IPS DF 6.9 (cell line): ENCODE measurements around the gene CMIP.
"Not testable (repeated sequence)": the region's sequence is repeated elsewhere in the genome, so short reads cannot be mapped to it uniquely, and the experiment has no call there.

Source experiments
- DNase-seq: peaks from one replicate; pipeline ENCODE4 v3.0.0-alpha.2; 2013; ENCODE audit warnings: low read depth, low spot score
- H3K27ac ChIP-seq: one replicate; pipeline ENCODE4 v1.5.1; 2013; ENCODE audit warnings: low read length, control low read depth
- H3K27me3 ChIP-seq: 2 replicates; pipeline ENCODE4 v1.6.1; 2013; ENCODE audit warnings: mild to moderate bottlenecking, low read length; ENCODE audit not compliant: control insufficient read depth, insufficient read depth
- H3K36me3 ChIP-seq: 2 replicates; pipeline ENCODE4 v1.6.1; 2013; ENCODE audit warnings: low read length; ENCODE audit not compliant: control insufficient read depth, insufficient read depth
- H3K4me1 ChIP-seq: 2 replicates; pipeline ENCODE4 v1.6.1; 2013; ENCODE audit warnings: low read length; ENCODE audit not compliant: control insufficient read depth, insufficient read depth
- H3K4me3 ChIP-seq: 2 replicates; pipeline ENCODE4 v1.5.1; 2013; ENCODE audit warnings: mild to moderate bottlenecking, low read length
- H3K9me3 ChIP-seq: 2 replicates; pipeline ENCODE4 v1.6.1; 2013; ENCODE audit warnings: low read length, inconsistent platforms; ENCODE audit not compliant: control insufficient read depth, insufficient read depth
- WGBS: extraction: QIAGEN DNeasy Blood & Tissue Kit; methylation state at CpG from one replicate; pipeline ENCODE4 v1.1.7; 2013; ENCODE audit warnings: mixed read lengths, missing lambda C conversion rate; ENCODE audit not compliant: insufficient read length, insufficient coverage; 5-methylcytosine and 5-hydroxymethylcytosine counted together

The CMIP gene

DNA sequence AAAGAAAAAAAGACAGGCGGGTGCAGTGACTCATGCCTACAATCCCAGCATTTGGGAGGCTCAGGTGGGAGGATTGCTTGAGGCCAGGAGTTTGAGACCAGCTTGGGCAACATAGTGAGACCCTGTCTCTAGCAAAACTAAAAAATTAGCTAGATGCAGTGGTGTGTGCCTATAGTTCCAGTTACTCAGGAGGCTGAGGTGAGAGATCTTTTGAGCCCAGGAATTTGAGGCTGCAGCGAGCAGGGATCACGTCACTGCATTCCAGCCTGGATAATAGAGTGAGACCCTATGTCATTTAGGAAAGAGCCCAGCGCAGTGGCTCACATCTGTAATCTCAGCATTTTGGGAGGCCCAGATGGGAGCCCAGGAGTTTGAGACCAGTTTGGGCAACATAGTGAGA lies 126.6 kb downstream of the CMIP start:
- no CpG with 5 or more reads among the region's 4 CpGs for WGBS
- no peak for DNase-seq
- 0 out of 2 replicates have a peak, but pooled peaks cover 1% of the 10 kb centered on the region for H3K4me1 ChIP-seq

DNA sequence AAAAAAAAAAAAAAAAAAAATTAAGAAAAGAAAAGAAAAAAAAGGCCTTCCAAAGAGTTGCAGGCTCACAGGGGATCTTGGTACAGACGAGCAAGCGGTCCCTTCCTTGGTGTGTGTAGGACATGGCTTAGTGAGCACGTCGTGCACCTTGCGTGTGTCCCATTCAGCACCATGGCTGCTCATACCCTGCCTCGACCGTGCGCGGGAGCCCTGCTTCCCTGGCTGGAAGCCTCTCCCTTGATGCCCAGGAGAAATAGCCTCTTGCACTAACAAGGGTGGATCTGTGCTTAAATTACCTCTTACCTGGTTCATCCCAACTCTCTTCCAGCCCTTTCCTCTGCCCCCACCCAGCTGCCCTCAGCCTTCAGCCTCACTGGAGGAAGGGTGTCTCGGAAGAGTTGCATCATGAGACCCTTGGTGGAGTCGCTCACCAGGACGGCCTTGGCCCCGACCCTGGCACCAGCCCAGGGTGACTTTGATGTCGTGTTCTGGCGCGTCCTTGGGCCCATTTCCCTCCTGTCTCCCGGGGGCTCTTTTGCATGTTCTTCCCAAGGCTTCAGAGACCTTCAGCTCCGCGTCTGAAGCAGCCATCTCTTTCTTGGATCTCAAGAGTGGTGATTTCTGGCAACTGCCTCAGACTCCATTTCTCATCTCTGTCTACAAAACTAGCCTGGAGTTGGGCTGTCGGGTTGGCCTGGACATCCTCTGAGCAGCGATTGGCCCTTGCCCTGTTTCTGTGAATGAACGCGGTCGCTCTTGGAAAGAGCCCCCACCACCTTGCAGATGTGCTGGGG lies 127.2 kb downstream of the CMIP start:
- 0 out of 2 replicates have a peak, but pooled peaks cover 1% of the 10 kb centered on the region for H3K4me1 ChIP-seq
- no peaks in the 10 kb centered on the region for H3K36me3 ChIP-seq
- no peak overlapping the region for H3K4me3 ChIP-seq
- H3K27ac ChIP-seq, result no peak overlapping the region
- WGBS, result no CpG with 5 or more reads among the region's 24 CpGs
- H3K9me3 ChIP-seq, result no peaks in the 10 kb centered on the region
- no peaks in the 10 kb centered on the region for H3K27me3 ChIP-seq
- DNase-seq, result no peak

More for the DNA sequence above, 126.6 kb downstream of the CMIP start:
- H3K36me3 ChIP-seq, result no peaks in the 10 kb centered on the region
- H3K27ac ChIP-seq, result no peak overlapping the region
- H3K27me3 ChIP-seq, result no peaks in the 10 kb centered on the region
- H3K9me3 ChIP-seq, result no peaks in the 10 kb centered on the region
- H3K4me3 ChIP-seq, result no peak overlapping the region

DNA sequence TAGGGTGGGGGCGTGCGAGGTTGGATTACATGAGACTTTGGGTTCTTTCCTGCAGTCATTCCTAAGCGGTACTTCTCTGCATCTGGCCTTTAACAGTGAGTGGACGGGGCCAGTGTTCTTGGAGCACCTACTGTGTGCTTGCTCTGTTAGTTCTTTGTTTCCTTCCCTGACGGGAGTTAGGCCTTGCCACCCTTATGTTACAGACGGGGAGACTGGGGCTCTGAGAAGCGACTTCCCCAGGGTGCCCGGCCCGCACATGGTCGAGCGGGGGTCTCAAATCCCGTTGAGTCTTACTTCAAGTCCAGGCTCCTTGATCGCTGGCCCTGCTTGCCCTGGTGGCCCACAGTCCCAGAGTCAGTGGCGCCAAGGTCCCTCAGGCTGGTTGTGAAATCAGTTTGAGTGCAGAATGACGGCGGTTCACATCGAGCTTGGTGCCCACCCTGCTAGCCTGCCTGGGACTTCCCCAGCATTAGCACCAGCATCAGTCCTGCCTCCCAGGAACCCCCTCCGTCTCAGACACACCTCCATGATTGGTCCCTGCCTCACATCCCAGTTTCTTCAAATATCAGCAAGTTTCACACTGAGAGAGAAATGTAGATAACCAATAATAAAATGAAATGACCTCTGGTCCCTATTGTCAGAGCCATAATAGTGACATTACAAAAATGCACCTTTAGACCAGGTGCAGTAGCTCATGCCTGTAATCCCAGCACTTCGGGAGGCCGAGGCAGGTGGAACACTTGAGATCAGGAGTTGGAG lies 128.0 kb downstream of the CMIP start:
- no peaks in the 10 kb centered on the region for H3K27me3 ChIP-seq
- no peak overlapping the region for H3K4me3 ChIP-seq
- H3K27ac ChIP-seq, result no peak overlapping the region
- WGBS, result no CpG with 5 or more reads among the region's 20 CpGs
- H3K4me1 ChIP-seq, result 0 out of 2 replicates have a peak, but pooled peaks cover 1% of the 10 kb centered on the region
- no peaks in the 10 kb centered on the region for H3K9me3 ChIP-seq
- no peaks in the 10 kb centered on the region for H3K36me3 ChIP-seq
- no peak for DNase-seq

DNA sequence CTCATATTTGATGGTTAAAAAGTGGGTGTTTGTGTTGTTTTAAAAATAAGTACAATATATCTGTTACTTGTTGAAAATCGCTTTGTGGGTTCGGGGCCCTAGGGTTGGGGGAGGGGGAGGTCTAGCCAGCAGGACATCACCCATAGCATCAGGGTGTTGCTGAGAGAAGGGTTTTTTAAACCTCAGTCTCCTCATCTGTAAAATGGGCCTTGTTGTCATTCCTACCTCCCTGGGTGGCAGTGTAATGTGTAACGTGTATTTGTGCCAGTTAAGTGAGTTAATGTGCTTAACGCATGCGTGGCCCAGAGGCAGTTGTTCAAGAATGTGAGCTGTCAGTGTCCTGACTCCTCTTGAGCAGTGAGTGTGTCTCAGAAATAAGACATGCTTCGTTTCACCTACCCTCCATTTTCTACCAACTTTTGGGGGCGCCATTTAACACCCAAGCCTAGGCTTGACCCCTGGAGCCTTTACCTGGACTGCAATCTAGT lies 129.0 kb downstream of the CMIP start:
- WGBS, result 100% methylated on average over 2 of the region's 7 CpGs
- no peaks in the 10 kb centered on the region for H3K9me3 ChIP-seq
- DNase-seq, result no peak
- H3K27me3 ChIP-seq, result no peaks in the 10 kb centered on the region
- no peak overlapping the region for H3K27ac ChIP-seq
- H3K4me1 ChIP-seq, result 0 out of 2 replicates have a peak, but pooled peaks cover 1% of the 10 kb centered on the region
- H3K36me3 ChIP-seq, result no peaks in the 10 kb centered on the region
- H3K4me3 ChIP-seq, result no peak overlapping the region

DNA sequence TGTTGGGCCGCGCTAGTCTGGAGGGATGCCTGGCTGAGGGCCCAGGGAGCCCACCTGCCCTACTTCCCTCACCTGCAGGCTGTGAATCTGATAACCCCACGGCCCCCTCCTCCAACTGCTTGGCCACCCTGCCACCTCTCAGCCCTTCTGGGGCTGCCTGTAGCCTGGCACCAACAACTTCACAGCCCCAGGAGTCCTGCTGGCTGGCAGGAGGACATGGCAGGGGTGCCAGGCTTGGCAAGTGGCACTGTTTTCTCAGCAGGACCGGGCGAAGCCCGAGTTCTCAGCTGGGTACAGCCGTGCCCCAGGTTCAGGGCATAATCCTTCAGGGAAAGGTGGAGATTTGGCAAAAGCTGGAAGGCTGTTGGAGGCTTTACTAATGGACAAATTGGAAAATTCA lies 129.6 kb downstream of the CMIP start:
- no peak for DNase-seq
- Histone ChIP-seq H3K36me3 (no peaks in the 10 kb centered on the region), H3K9me3 (no peaks in the 10 kb centered on the region), H3K4me3 (no peak overlapping the region), H3K27ac (no peak overlapping the region), H3K4me1 (0 out of 2 replicates have a peak, but pooled peaks cover 1% of the 10 kb centered on the region), H3K27me3 (no peaks in the 10 kb centered on the region)
- WGBS, result no CpG with 5 or more reads among the region's 7 CpGs

DNA sequence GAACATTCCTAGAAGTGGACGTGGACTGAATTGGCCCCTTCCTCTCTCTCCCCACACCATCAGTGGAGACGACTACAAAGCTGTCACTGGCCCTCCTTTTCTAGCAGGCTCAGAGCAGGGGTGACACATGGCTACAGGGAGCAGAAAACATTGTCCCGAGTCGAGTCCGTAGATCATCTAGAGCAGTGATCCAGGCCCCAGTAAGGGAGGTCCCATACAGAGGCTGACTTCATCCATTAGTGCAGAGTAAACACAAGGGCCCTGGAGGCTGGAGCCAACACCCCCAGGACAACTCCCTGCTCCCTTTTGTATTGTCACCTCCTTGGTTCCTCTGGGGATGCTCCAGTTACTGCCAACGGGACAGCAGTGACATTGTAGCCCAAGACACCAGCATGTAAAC lies 130.7 kb downstream of the CMIP start:
- no CpG with 5 or more reads among the region's 6 CpGs for WGBS
- Histone ChIP-seq H3K27me3 (no peaks in the 10 kb centered on the region), H3K27ac (no peak overlapping the region), H3K36me3 (no peaks in the 10 kb centered on the region), H3K4me1 (no peaks in the 10 kb centered on the region), H3K4me3 (no peak overlapping the region), H3K9me3 (no peaks in the 10 kb centered on the region)
- DNase-seq, result no peak

DNA sequence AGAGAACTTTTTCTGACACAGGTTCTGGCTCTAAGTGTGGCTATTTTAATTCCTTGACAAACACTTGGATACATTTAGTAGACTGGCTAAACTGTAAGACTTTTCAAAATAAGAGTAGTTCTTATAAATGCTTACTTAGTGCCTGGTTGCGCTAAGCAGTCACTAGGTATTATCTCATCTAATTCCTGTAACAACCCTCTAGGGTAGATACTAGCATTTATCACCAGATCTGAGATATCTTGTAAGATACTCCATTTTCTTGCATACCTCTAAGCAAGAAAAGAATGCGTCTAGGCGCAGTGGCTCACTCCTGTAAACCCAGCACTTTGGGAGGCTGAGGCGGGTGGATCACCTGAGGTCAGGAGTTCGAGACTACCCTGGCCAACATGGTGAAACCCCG lies 131.2 kb downstream of the CMIP start:
- Histone ChIP-seq H3K4me1 (no peaks in the 10 kb centered on the region), H3K9me3 (no peaks in the 10 kb centered on the region), H3K27ac (no peak overlapping the region), H3K4me3 (no peak overlapping the region), H3K36me3 (no peaks in the 10 kb centered on the region), H3K27me3 (no peaks in the 10 kb centered on the region)
- no CpG with 5 or more reads among the region's 6 CpGs for WGBS
- DNase-seq, result no peak

DNA sequence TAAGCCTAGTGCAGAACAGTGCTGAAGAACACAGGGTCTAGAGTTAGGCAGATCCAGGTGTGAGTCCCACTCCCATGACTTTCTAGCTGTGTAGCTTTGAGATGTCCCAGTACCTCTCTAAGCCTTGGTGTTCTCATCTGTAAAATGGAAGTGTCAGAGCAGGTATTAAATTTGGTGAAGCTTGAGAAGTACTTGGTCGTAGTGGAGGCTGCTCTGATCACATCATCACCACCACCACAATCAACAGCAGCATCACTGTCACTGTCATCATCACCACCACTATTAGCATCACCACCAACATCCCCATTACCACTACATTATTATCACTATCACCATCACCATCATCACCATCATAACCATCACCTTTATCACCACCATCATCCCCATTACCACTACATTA lies 132.1 kb downstream of the CMIP start:
- Histone ChIP-seq H3K27ac (no peak overlapping the region), H3K27me3 (no peaks in the 10 kb centered on the region), H3K36me3 (no peaks in the 10 kb centered on the region), H3K4me3 (no peak overlapping the region), H3K4me1 (no peaks in the 10 kb centered on the region), H3K9me3 (no peaks in the 10 kb centered on the region)
- DNase-seq, result no peak
- no CpG with 5 or more reads among the region's 1 CpG for WGBS

DNA sequence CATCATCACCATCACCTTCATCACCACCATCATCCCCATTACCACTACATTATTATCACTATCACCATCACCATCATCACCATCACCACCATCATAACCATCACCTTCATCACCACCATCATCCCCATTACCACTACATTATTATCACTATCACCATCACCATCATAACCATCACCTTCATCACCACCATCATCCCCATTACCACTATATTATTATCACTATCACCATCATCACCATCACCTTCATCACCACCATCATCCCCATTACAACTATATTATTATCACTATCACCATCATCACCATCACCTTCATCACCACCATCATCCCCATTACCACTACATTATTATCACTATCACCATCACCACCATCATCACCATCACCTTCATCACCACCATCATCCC lies 132.7 kb downstream of the CMIP start:
- not testable (repeated sequence) for H3K36me3 ChIP-seq

DNA sequence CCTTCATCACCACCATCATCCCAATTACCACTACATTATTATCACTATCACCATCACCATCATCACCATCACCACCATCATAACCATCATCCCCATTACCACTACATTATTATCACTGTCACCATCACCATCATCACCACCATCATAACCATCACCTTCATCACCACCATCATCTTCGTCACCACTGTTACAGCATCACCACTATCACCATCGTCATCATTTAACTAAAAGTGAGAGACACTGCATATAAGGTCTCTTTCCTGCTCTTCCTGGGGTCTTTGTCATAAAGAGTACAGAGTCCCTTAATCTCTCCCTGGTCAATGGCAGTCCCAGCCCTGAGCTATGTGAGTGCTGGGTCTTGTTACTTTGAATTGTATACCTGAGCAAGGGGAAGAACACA lies 133.5 kb downstream of the CMIP start:
- H3K36me3 ChIP-seq, result no peaks in the 10 kb centered on the region
- H3K9me3 ChIP-seq, result no peaks in the 10 kb centered on the region
- no peak overlapping the region for H3K4me3 ChIP-seq
- H3K27me3 ChIP-seq, result no peaks in the 10 kb centered on the region
- H3K27ac ChIP-seq, result no peak overlapping the region
- WGBS, result 100% methylated on average over 2 of the region's 2 CpGs
- DNase-seq, result no peak
- H3K4me1 ChIP-seq, result no peaks in the 10 kb centered on the region

More for the DNA sequence above, 132.7 kb downstream of the CMIP start:
- not testable (repeated sequence) for DNase-seq, H3K4me1 ChIP-seq, H3K4me3 ChIP-seq, H3K9me3 ChIP-seq, H3K27ac ChIP-seq, H3K27me3 ChIP-seq
